Nephron (organoid): Measurements from ENCODE around the gene GATC.

Experiments used
- H3K27ac Mint-ChIP-seq, 3 experiments: 2 replicates each; pipeline ENCODE4 v1.8.0; 2020; ENCODE audit warnings: mixed read lengths in 3 of 3, mild to moderate bottlenecking in 2 of 3, moderate library complexity in 1 of 3
- H3K27me3 Mint-ChIP-seq: 2 replicates; pipeline ENCODE4 v1.8.0; 2021; ENCODE audit warnings: low read depth, mild to moderate bottlenecking, moderate library complexity, mixed read lengths
- H3K36me3 Mint-ChIP-seq: 2 replicates; pipeline ENCODE4 v1.8.0; 2020; ENCODE audit warnings: low read depth, mixed read lengths
- H3K4me1 Mint-ChIP-seq: 2 replicates; pipeline ENCODE4 v1.8.0; 2020; ENCODE audit warnings: mixed read lengths
- H3K4me3 Mint-ChIP-seq, 3 experiments: 2 replicates each; pipeline ENCODE4 v1.8.0; 2020; ENCODE audit warnings: mild to moderate bottlenecking in 3 of 3, mixed read lengths in 3 of 3, moderate library complexity in 2 of 3
- H3K9me3 Mint-ChIP-seq: 2 replicates; pipeline ENCODE4 v1.8.0; 2020; ENCODE audit warnings: mixed read lengths
- CTCF ChIP-seq, 3 experiments: fragments of 200-600 bp; sonication (generic); IDR thresholded peaks; one replicate each; pipeline ENCODE4 v1.5.0; 2021; ENCODE audit warnings: antibody characterized with exemption in 3 of 3; ENCODE audit not compliant: unreplicated experiment in 3 of 3

The GATC gene

GRCh38 chr12:120488057-120488640 lies 41.9 kb downstream of the GATC start:
- no peak for TF ChIP-seq CTCF (IDR thresholded peaks at IDR 0.05; ENCODE audit: unreplicated experiment in 3 of 3)
- peak overlapping the region; percentile 59 to 95 (median 90) for H3K27ac Mint-ChIP-seq
- H3K4me1 Mint-ChIP-seq, result peaks cover 47% of the 10 kb centered on the region
- H3K27me3 Mint-ChIP-seq, result no peaks in the 10 kb centered on the region
- no peaks in the 10 kb centered on the region for H3K9me3 Mint-ChIP-seq
- H3K4me3 Mint-ChIP-seq, result peak overlapping the region in 1 of 3 experiments; percentile 10
- peaks cover 32% of the 10 kb centered on the region for H3K36me3 Mint-ChIP-seq

- no peak for TF ChIP-seq CTCF (IDR thresholded peaks at IDR 0.05; ENCODE audit: unreplicated experiment in 3 of 3)
- Mint-ChIP-seq H3K9me3 (no peaks in the 10 kb centered on the region), H3K27ac (peak overlapping the region; percentile 22 to 90 (median 59)), H3K4me1 (peaks cover 39% of the 10 kb centered on the region), H3K36me3 (peaks cover 29% of the 10 kb centered on the region), H3K4me3 (no peak overlapping the region), H3K27me3 (no peaks in the 10 kb centered on the region)
These were observed 42.8 kb downstream of the GATC start for GRCh38 chr12:120489018-120489417.

- peaks cover 29% of the 10 kb centered on the region for H3K36me3 Mint-ChIP-seq
- no peak overlapping the region for H3K4me3 Mint-ChIP-seq
- H3K27me3 Mint-ChIP-seq, result no peaks in the 10 kb centered on the region
- no peaks in the 10 kb centered on the region for H3K9me3 Mint-ChIP-seq
- H3K27ac Mint-ChIP-seq, result peak overlapping the region in 2 of 3 experiments; percentile 33 to 66
- H3K4me1 Mint-ChIP-seq, result peaks cover 44% of the 10 kb centered on the region
- TF ChIP-seq CTCF (IDR thresholded peaks at IDR 0.05; ENCODE audit: unreplicated experiment in 3 of 3), result no peak
These were observed 44.1 kb downstream of the GATC start for GRCh38 chr12:120490325-120490724.

- Mint-ChIP-seq H3K27ac (peak overlapping the region in 2 of 3 experiments; percentile 63 to 66), H3K4me3 (peak overlapping the region in 1 of 3 experiments; percentile 45), H3K9me3 (no peaks in the 10 kb centered on the region), H3K4me1 (peaks cover 41% of the 10 kb centered on the region), H3K36me3 (peaks cover 29% of the 10 kb centered on the region), H3K27me3 (no peaks in the 10 kb centered on the region)
- TF ChIP-seq CTCF (IDR thresholded peaks at IDR 0.05; ENCODE audit: unreplicated experiment in 3 of 3), result no peak
These were observed 44.7 kb downstream of the GATC start for GRCh38 chr12:120490833-120491512.

GRCh38 chr12:120495186-120495730 lies 49.0 kb downstream of the GATC start:
- no peaks in the 10 kb centered on the region for H3K9me3 Mint-ChIP-seq

More at GRCh38 chr12:120495186-120495730, 49.0 kb downstream of the GATC start:
- peaks cover 49% of the 10 kb centered on the region for H3K36me3 Mint-ChIP-seq
- TF ChIP-seq CTCF (IDR thresholded peaks at IDR 0.05; ENCODE audit: unreplicated experiment in 3 of 3), result no peak
- peak overlapping the region; percentile 96 to 100 (median 97) for H3K4me3 Mint-ChIP-seq
- no peaks in the 10 kb centered on the region for H3K27me3 Mint-ChIP-seq
- peaks cover 36% of the 10 kb centered on the region for H3K4me1 Mint-ChIP-seq
- H3K27ac Mint-ChIP-seq, result peak overlapping the region; percentile 89 to 92 (median 91)
